A673 (cell line): Measurements from ENCODE around the gene DPEP2. TPM values are rescaled to one million over a fixed set of nuclear protein-coding genes. Genes with fewer than 3 reads are reported as not detected.

Experiments used
- BruUV-seq: library from RNA; stranded (reverse); fragments of 400-500 nt; replicated peaks from 2 replicates; lab custom pipeline; 2021; lab: Mats Ljungman, UMichigan
- CTCF ChIA-PET: fragments of 300-600 bp; sonication (Branson Sonifier 250); formaldehyde crosslinking; loops from one replicate; lab custom pipeline; 2022; ENCODE audit warnings: antibody characterized with exemption; lab: Charles Lee
- POLR2A ChIA-PET: fragments of 300-600 bp; sonication (Branson Sonifier 250); formaldehyde crosslinking; loops from one replicate; lab custom pipeline; 2022; ENCODE audit warnings: antibody characterized with exemption; ENCODE audit not compliant: low non-redundant PET; lab: Charles Lee
- DNase-seq: peaks from one replicate; pipeline ENCODE4 v3.0.0-alpha.2; 2015; ENCODE audit warnings: low spot score
- H3K27ac ChIP-seq: fragments of 200-600 bp; sonication (generic); 2 replicates; pipeline ENCODE4 v1.5.1; 2016; ENCODE audit warnings: mixed run types, low read depth, mild to moderate bottlenecking, mixed read lengths, antibody characterized with exemption, low read length; ENCODE audit not compliant: poor library complexity, severe bottlenecking
- H3K27me3 ChIP-seq: fragments of 200-600 bp; sonication (generic); replicated peaks from 2 replicates; pipeline ENCODE4 v1.6.1; 2017; ENCODE audit warnings: mixed run types, low read depth, mild to moderate bottlenecking, mixed read lengths, antibody characterized with exemption, low read length; ENCODE audit not compliant: insufficient read depth, poor library complexity
- H3K36me3 ChIP-seq: fragments of 200-600 bp; sonication (generic); 2 replicates; pipeline ENCODE4 v1.6.1; 2016; ENCODE audit warnings: mixed run types, mild to moderate bottlenecking, mixed read lengths, antibody characterized with exemption, low read length; ENCODE audit not compliant: insufficient read depth, poor library complexity, severe bottlenecking
- H3K4me1 ChIP-seq: fragments of 200-600 bp; sonication (generic); 2 replicates; pipeline ENCODE4 v1.6.1; 2017; ENCODE audit warnings: mixed run types, mild to moderate bottlenecking, mixed read lengths, antibody characterized with exemption, low read length; ENCODE audit not compliant: insufficient read depth, poor library complexity, severe bottlenecking
- H3K4me3 ChIP-seq: fragments of 200-600 bp; sonication (generic); 2 replicates; pipeline ENCODE4 v1.5.1; 2016; ENCODE audit warnings: low read depth, mixed run types, mild to moderate bottlenecking, mixed read lengths, low read length; ENCODE audit not compliant: poor library complexity, severe bottlenecking
- H3K9me3 ChIP-seq: fragments of 200-600 bp; sonication (generic); 2 replicates; pipeline ENCODE4 v1.6.1; 2016; ENCODE audit warnings: mixed run types, low read depth, mild to moderate bottlenecking, mixed read lengths, antibody characterized with exemption, low read length; ENCODE audit not compliant: poor library complexity, severe bottlenecking
- CTCF ChIP-seq: fragments of 300-800, 200-600 bp; sonication (generic); conservative IDR thresholded peaks from 2 replicates; pipeline ENCODE4 v1.5.1; 2017; ENCODE audit warnings: low read depth, mild to moderate bottlenecking, antibody characterized with exemption, low read length, moderate library complexity, mixed read lengths
- EZH2 ChIP-seq: fragments of 200-600 bp; sonication (generic); IDR thresholded peaks from 2 replicates; pipeline ENCODE4 v1.6.1; 2017; ENCODE audit warnings: borderline replicate concordance, low read depth, mild to moderate bottlenecking, mixed read lengths, antibody characterized with exemption, low read length; ENCODE audit not compliant: poor library complexity, severe bottlenecking
- intact Hi-C: fragments of 100-400 bp; cut with micrococcal nuclease; formaldehyde crosslinking; loops from one replicate; pipeline ENCODE4 v1.10.0; 2022; ENCODE audit not compliant: unreplicated experiment
- total RNA-seq: library from RNA; stranded (reverse); gene quantifications from 2 replicates; pipeline ENCODE4 v1.2.3, GENCODE V29; 2021

Gene DPEP2
- total RNA-seq, 1 experiment from 2014 or later, result not detected

- Histone ChIP-seq H3K27me3 (no peaks in the 10 kb centered on the region), H3K9me3 (no peaks in the 10 kb centered on the region), H3K27ac (no peak overlapping the region), H3K4me3 (no peak overlapping the region), H3K36me3 (no peaks in the 10 kb centered on the region), H3K4me1 (peaks cover 5% of the 10 kb centered on the region)
- CTCF ChIA-PET, result interaction anchor here (0.6 to 1.4 kb wide), 2 partner anchors 47 to 361 kb away, joined by 3 to 4 read pairs; no protein-coding TSS in a partner anchor
- TF ChIP-seq CTCF (peak; percentile 98), EZH2 (no peak)
- peak; percentile 82 for DNase-seq
- intact Hi-C loops, result loop anchor here (1.0 kb wide), 2 partner anchors 47 to 236 kb away; no protein-coding TSS in a partner anchor
- POLR2A ChIA-PET, result no interaction called here
- no TSS peak for BruUV-seq
Measured at GRCh38 chr16:67993207-67994039, 5.9 kb downstream of the DPEP2 start.

- ChIA-PET POLR2A (no interaction called here), CTCF (no interaction called here)
- H3K4me1 ChIP-seq, result peaks cover 5% of the 10 kb centered on the region
- no TSS peak for BruUV-seq
- H3K36me3 ChIP-seq, result no peaks in the 10 kb centered on the region
- intact Hi-C loops, result loop anchor here (1.0 kb wide), 2 partner anchors 48 to 237 kb away; no protein-coding TSS in a partner anchor
- H3K27ac ChIP-seq, result no peak overlapping the region
- H3K27me3 ChIP-seq, result no peaks in the 10 kb centered on the region
- H3K4me3 ChIP-seq, result no peak overlapping the region
- no peak for DNase-seq
- TF ChIP-seq CTCF, result no peak
- no peak for TF ChIP-seq EZH2
- H3K9me3 ChIP-seq, result no peaks in the 10 kb centered on the region
Measured at GRCh38 chr16:67992661-67993206, 6.5 kb downstream of the DPEP2 start.

- Histone ChIP-seq H3K27me3 (no peaks in the 10 kb centered on the region), H3K4me1 (peaks cover 5% of the 10 kb centered on the region), H3K9me3 (no peaks in the 10 kb centered on the region), H3K4me3 (no peak overlapping the region), H3K27ac (no peak overlapping the region), H3K36me3 (no peaks in the 10 kb centered on the region)
- no peak for TF ChIP-seq EZH2
- no peak for TF ChIP-seq CTCF
- intact Hi-C loops, result no loop called here
- BruUV-seq, result no TSS peak
- POLR2A ChIA-PET, result no interaction called here
- CTCF ChIA-PET, result no interaction called here
- DNase-seq, result no peak
Measured at GRCh38 chr16:67990018-67990386, 9.3 kb downstream of the DPEP2 start.
